Stimulated activated CD4-positive, alpha-beta T cell treated with anti-CD3 and anti-CD28 coated beads, Interleukin-4, amount 100 ng/mL, for 48 hours (primary cell): ENCODE data around the gene ACSL1.
"Not testable (repeated sequence)": the region's sequence is repeated elsewhere in the genome, so short reads cannot be mapped to it uniquely, and the experiment has no call there.

Source experiments
- DNase-seq, 2 donors: peaks; one replicate each; pipeline ENCODE4 v3.0.0-alpha.2; 2020; ENCODE audit warnings: low read depth in 2 of 2

ACSL1 gene

DNA sequence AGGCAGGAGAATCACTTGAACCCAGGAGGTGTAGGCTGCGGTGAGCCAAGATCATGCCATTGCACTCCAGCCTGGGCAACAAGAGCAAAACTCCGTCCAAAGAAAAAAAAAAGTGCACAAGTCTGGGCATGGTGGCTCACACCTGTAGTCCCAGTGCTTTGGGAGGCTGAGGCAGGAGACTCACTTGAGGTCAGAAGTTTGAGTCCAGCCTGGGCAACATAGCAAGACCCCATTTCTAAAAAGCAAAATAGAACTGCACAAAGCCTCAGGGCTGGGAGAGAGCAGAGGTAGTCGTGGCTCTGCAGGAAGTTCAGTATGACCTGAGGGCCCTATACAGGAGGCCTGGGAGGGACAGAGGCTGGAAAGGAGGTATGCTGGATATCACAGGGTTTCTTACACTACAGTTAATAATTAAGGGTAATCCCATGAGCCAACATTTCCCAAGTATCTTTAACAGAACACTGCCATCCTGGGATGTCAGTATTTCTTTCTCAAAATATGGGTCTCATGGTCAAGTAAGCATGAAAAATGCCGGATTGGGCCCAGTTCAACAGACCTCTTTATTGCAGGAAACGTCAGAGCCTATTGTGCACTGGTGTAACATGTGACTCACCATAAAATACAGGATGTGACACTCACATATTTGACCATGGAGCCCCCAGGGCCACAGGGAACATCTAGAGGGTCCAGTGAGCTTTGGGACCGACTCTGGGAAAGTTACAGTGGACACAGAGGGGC, 37.8 kb downstream of the ACSL1 start:
- no peak for DNase-seq

DNA sequence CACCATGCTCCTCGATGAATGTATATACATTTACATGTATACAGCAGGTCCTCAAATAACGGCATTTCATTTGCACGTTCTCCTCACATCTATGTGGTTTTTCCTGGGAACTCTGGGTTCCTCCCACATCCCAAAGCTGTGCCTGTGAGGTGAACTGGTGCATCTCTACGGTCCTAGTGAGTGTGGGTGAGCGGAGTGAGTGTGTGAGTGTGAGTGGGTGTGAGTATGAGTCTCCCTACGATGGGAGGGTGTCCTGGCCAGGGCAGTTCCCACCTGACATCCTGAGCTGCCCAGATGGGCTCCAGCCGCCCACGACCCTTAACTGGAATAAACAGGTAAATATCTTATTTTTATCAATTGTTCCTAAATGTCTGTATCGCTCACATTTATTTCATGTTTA, 40.0 kb downstream of the ACSL1 start:
- no peak for DNase-seq

DNA sequence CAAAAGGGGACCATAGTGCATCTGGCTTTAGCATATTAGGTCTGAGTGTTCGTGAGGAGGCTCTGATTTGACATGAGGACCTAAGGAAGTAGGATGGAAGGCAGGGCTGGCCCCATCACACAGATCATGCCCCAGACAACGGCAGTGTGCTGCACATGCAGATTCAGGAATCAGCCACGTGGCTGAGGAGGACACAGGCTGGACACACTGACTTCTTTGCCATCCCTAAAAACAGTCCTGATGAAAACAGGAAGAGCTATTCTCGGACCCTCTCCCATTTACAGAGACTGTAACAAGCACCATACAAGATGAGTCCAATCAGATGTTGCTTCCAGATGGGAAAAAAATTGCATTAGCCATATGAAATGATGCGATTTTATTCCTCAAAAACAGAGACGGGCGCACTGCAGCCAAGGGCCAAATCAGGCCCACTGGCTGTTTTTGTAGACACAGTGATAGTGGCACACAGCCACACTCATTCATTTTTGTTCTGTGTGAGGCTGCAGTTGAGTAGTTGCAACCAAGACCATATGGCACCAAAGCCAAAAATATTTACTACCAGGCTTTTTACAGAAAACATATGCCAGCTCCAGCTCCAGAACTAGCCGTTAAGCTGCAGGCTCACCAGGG, 41.0 kb downstream of the ACSL1 start:
- DNase-seq: no peak

DNA sequence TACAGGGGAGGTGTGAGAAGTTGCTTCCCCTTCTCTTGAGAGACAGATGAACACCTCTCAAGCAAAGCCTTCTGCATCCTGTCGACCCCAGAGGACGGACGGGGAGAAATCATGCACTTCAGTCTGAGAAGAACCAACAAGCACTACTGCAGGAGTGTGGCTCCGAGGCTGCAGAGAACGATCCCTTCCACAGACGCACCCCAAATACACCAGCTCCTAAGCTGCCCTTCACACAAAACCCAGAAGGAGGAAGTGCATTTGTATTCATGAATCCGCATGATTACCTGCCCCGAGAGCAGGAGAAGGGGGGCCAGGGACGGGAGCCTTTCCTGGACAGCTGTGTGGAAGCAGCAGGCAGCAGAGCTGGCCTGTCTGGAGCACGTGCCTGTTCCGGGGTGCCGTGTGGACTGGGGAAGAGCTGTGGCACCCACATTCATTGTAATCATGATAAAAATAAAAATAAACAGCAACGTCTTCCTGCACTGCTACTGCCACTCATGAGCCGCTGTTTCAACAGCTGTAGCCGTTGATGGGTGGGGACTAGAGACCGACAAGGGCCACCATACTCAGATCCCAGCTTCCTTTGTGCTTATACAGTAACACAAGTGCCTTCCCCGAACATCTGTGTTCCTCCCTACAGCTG, 42.9 kb downstream of the ACSL1 start:
- no peak for DNase-seq

DNA sequence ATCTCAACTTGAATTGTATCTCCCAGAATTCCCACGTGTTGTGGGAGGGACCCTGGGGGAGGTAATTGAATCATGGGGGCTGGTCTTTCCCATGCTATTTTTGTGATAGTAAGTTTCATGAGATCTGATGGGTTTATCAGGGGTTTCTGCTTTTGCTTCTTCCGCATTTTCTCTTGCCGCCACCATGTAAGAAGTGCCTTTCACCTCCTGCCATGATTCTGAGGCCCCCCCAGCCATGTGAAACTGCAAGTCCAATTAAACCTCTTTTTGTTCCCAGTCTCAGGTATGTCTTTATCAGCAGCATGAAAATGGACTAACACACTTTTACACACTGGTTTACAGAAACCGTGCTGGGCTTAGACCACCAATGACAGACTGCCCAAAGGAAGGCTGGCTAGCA, 46.6 kb downstream of the ACSL1 start:
- not testable (repeated sequence) for DNase-seq

DNA sequence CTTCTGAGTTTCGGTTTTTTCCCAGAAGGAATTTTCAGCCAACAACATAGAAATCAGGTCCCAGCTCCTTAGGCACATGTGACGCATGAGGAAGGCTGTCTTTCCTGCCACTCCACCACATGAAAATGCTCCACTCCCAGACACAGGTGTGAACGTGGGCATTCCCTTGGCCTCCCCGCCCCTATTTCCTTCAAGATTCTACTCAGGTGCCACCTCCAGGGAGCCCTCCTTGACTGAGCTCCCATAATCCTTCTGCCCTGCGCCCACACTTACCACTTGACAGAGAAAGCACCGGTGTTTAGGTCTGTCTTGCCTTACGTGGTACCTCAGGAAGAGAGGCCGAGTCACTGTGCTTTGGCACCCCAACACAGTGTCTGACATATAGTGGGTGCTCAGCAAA, 47.4 kb downstream of the ACSL1 start:
- DNase-seq: no peak

DNA sequence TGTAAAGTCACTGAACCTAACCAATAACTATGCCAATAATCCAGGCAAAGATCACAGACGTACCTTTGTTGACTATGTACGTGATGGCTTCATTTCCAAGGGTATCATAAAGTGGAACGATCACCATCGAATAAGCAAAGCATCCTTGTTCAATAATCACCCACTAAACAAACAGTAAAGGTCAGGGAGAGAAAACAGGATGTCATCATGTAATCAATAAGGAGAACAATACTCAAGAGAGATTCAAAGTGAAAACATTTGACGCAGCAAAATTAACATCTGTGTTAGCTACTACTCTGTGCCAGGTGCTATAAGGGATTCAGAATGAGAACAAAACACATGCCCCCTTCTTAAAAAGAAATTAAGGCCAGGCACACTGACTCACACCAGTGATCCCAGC, 48.9 kb downstream of the ACSL1 start:
- DNase-seq: no peak

DNA sequence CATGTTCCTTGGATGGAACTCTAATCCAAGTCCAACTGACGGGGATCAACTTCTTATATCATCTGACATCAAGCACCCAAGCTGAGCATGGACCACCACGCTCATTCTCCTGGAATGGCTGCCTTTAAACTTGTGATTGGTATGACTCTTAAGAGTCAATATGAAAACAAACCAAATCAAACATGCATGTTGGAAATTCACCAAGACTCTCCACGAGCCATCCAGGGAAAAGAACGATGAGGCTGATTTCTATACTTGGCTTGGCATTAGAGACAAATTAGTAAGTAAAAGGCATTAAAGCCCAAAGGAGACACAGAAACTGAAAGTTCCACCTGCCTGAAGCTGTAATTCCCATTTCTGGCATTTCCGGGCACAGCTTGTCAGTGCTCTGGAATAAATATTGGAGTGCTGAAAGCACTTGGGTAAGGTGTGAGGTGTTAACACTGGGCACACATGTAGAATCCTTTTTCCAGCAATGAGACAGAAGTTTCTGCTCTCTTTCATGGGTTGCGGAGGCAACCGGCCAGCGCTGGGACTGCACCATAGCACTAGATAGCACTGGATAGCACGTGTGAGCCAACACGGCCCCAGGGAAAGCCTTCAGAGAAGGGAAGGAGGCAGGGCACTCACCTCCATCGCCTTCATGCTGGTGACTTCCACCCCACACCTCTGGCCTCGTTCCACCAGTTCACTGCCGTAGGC, 49.8 kb downstream of the ACSL1 start:
- DNase-seq: no peak

DNA sequence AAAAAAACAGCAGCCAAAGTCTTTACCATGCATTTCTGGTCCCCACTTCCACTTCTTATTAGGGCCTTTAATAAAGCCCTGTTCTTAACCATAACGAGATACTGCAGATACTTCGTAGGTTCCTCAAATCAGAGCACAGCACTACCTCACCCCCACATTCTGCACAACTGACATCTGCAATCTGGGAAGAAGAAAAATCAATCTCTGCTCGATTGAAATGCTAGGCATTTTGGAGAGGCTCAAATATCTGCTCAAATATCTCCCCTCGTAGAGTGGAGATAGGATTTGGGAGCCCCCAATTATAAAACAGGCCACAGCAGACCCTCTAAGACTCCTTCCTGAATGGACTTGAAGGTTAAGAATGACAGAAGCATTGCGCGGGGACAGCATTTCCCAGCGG, 51.6 kb downstream of the ACSL1 start:
- DNase-seq: no peak

DNA sequence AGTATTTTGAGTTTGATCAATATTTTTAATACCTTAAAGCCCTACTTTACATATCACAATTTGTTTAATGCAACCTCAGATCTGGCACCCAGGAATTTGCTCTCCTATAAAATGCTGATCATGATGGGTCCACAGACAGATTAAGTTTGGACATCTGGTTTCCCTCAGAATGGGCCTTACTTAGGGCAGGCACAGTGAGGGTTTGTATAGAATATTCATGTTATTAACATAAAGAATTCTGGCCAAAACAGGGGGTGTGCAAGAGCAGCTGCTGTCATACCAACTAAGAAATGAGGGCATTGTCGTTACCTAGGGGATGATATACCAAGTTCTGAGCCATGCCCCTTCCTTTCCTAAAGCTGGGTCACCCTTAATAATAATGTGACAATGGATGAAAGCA, 54.4 kb downstream of the ACSL1 start:
- no peak for DNase-seq

DNA sequence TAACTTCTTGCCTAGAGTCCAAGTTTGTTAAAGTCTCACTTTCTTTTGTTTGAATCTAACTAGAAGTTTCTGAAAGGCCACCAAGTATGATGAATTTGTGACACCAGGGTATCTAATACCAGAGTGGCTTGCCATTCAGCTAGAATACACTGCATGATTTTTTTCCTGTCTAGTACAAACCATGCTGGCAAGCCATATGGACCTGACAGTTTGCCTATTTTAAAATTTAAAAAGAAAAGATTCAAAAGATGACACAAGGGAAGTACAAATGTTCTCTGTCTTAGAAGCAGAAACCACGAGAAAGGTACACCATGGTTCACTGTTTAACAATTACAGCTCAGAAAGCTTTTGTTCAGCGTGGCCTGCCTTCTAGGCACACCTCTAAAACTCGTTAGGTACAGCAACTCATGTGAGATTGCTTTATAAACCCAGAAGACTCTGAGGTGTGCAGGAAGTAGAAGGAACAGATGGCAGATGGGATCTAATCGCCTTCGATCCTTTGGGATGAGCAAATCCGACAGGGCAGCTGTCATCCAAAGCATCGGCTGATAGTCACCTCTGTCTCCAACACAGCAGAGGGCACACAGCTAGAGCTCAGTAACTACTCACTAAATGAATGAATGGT, 56.5 kb downstream of the ACSL1 start:
- no peak for DNase-seq

DNA sequence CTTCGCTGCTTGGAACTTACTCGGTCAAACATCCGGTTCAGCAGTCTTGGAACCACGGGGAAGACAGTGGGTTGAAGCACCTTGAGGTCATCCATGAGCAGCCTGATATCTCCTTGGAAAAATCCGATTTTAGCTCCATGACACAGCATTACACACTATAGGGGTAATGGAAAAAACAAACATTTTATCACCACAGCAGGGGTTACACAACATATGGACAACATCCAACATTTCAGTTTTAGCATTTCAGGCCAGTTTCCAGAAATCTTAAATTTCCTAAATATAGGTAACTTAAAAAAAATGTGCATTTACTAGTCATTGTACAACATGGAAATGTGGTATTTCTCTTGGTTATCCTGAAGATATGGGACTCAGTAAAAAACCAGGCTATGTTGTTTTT, 57.5 kb downstream of the ACSL1 start:
- DNase-seq: no peak

DNA sequence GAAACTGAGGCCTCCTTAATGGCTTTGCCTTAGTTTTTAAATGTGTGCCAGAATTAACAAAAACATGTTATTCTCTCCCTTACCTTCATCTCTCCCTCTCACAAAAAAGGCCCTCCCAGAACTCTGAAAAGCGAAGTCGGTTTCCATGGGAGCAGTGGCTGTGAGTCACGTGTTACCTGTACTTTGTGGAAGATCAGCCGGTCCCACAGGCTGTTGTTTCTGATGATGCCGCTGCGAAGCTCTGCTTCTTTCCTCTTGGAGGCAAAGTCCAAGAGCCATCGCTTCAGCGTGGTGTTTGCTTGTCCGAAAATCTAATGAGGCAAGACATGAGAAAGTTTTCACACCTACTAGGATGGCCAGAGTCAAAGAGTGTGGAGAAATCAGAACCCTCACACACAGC, 59.3 kb downstream of the ACSL1 start:
- no peak for DNase-seq

DNA sequence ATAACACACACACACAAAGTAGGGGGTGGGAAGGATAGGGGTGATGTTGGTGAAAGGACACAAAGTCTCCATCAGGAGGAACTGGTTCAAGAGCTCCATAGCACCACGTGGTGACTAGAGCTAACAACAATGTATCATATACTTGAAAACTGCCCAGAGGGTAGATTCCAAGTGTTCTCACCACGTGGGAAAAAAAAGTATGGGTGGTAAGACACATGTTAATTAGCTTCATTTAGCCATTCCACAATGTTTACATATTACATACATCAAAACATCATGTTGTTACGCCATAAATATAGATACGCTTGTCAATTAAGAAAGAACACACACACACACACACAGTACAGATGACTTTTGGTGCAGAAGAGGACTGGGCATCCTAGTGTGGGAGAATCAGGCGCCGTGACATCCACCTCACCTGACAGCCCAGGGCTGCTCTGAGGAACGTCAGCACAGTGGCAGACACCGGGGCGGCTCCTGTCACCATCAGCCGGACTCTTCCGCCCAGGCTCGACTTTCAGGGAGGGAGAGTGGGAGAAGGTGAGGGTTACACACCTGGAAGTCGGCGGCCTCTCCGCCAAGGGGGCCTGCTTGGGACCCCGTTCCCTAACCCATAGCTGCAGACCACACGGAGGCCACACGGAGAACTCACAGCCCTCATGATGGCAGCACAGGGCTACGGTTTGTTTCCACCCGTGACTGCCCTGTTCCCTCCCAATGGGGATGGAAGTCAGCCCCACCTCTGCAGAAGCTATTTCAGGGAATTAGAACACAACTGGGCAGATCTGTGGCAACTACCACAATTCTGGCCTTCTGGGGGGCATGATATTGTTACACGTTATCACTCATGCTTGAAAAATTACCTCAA, 60.1 kb downstream of the ACSL1 start:
- no peak for DNase-seq

DNA sequence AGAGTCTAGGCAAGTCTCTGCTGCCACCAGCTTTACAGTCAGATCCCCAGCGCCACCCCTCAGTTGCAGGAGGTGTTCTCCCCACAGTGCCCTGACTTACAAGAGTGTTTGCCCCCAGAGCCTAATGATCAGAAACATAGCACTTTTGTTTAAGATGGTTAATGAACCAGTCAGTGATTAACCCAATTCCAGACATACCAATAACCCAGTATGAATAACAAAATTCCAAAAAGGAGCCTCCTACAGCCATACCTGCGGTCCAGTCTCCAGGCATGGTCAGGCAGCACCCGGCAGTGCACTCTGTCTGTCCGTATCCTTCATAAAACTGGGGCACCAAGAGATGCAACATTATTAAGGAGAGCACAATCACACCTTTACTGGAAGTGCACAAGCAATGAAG, 61.2 kb downstream of the ACSL1 start:
- no peak for DNase-seq

DNA sequence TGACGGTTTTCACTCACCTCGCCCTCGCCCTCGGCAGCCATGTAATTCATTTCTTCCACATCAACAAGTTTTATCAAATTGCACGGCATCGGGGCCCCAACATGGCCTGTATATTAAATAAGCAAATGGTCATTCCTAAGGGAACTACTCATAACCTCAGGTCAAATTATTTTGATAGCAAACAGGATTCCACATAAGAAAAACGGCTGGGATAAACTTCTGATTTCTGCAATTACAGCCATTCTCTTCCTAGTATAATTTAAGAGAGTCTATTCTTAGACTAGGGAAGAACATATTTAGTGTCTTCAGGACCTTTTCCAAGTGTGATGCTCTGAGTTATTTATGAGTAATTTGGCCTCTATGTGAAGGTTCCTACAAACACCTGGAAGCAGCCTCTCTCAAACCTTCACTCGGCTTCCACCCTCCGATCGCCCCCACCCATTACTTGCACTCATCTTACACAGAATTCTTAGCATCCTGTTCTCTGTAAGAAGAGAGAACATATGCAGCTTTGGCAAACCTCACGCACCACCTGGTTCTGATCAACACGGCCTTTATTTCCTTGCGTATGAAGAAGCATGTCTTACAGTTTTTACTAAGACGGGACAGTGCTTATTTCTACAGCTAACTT, 62.5 kb downstream of the ACSL1 start:
- DNase-seq: no peak

DNA sequence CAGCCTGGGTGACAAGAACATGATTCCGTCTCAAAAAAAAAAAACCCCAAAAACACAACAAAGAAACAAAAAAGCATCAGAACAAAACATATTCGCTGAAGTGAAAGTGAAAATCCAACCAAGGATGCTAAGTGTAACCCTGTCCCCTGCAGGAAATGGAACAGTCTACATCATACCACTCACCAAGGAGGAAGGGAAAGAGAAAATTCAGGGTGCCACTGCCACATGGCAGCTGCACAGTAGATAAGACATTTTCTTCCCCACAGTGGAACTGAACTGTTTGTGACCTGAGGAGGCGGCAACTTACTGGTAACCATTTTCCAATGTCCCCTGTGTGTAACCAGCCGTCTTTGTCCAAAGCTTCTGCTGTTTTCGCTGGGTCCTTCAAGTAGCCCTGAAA, 63.7 kb downstream of the ACSL1 start:
- DNase-seq: peak in 1 of 2 donors; percentile 6

DNA sequence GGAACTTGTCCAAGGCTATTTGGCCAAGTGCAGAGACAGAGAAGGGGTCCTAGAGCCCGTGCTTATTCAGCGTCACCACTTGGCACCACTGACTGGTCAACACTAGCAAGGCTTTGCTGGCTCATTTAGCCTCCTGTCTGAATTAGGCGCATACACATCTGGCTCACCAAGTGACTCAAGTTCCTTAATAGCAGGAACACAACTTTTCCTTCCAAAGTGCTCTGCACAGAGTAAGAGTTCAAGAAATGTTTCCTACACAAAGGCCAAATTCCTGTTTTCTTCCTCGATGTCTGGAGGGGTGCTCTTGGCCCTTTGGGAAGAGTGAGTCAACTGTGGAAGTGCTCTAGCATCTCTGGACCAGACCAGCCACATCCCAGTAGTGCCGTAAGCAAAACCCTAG, 65.1 kb downstream of the ACSL1 start:
- no peak for DNase-seq

DNA sequence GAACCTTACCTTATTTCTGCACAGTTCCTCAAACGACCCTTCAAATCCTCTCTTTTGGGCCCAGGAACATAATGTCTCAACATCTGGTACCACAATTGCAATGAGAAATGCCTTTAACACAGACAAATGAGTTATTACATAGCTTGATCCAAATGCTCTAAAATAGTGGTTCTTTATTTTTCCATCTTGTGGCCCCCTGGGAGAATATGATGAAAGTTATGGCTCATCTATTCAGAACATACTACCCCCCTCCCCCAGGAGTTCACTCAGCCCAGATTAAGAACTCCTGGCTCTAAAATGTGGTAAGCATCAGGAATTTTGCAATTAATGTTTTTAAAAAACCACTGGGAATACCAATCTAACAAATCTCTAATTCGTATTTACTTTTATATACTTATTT, 68.0 kb downstream of the ACSL1 start:
- DNase-seq: no peak

DNA sequence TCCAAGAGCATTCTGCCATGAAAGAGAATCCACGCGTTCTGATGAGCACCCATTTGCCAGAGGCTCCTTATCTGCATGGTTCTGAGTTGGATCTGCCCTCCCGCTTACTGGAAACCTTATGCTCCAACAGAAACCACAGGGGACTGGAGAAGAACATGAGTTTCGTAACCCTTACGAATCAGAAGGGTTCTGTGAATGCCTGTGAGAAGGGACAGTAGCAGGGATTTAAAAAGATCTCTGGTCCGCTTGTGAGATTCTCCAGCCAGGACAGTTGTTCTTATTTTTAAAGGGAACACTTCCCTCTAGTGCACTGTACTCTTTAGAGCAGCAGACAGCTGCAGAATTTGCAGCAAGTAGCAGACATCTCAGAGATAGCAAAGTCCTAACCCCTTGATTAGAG, 69.4 kb downstream of the ACSL1 start:
- no peak for DNase-seq

DNA sequence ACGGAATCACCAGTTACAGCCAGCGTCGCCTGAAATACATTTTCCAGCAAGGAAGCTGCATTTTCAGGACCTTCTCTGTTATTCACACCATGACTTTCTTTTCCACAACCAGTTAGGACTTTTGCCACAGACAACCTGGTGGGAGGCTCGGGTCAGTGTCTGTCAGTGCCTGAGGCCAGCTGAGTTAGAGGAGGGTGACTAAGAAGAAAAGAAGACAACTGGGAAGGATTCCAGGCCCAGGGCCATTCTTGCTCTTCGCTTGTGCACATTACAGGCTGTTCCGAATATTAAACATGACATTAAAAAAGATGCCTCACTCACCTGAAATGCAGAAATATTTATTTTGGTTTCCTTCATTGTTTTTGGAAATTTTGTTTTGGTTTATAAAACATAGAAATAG, 70.5 kb downstream of the ACSL1 start:
- no peak for DNase-seq
